AG04450 (cell line): ENCODE data around the gene MRPL48. TPM values are rescaled to one million over a fixed set of nuclear protein-coding genes. Genes with fewer than 3 reads are reported as not detected.

ENCODE experiments used
- CTCF ChIA-PET: fragments of 300-600, 350-600 bp; formaldehyde crosslinking; extraction: SDS; loops from one replicate; lab custom pipeline; 2022; ENCODE audit warnings: antibody characterized with exemption, inconsistent platforms; lab: Charles Lee
- POLR2A ChIA-PET: fragments of 350-600 bp; formaldehyde crosslinking; extraction: SDS; loops from one replicate; lab custom pipeline; 2021; ENCODE audit warnings: antibody characterized with exemption, inconsistent platforms; lab: Yijun Ruan, JAX
- DNase-seq: peaks from one replicate; pipeline ENCODE4 v3.0.0-alpha.2; 2011; ENCODE audit warnings: low read depth, low spot score
- H3K27ac ChIP-seq: one replicate; pipeline ENCODE4 v1.5.1; 2012; ENCODE audit warnings: low read depth, low read length, control low read depth
- H3K27me3 ChIP-seq: one replicate; pipeline ENCODE4 v1.6.0; 2012; ENCODE audit warnings: low read length; ENCODE audit not compliant: control insufficient read depth, insufficient read depth
- H3K4me3 ChIP-seq: 2 replicates; pipeline ENCODE4 v1.5.1; 2011; ENCODE audit warnings: mild to moderate bottlenecking, low read depth, low read length, control low read depth
- H3K9me3 ChIP-seq: 2 replicates; pipeline ENCODE4 v1.5.1; 2012; ENCODE audit warnings: low read length; ENCODE audit not compliant: control insufficient read depth, insufficient read depth
- polyA plus RNA-seq: library from polyadenylated mRNA; depleted of rRNA; stranded (reverse); fragments of >200 nt; gene quantifications from 2 replicates; pipeline ENCODE4 v1.2.3, GENCODE V29; 2011
- TF ChIP-seq, protein P1 (sequence below): IDR thresholded peaks from 2 replicates; pipeline ENCODE4 v1.5.1; 2011; ENCODE audit warnings: low read depth, low read length, control low read depth, inconsistent platforms

MRPL48 gene
- polyA plus RNA-seq, 1 experiment = 65.7 TPM

DNA sequence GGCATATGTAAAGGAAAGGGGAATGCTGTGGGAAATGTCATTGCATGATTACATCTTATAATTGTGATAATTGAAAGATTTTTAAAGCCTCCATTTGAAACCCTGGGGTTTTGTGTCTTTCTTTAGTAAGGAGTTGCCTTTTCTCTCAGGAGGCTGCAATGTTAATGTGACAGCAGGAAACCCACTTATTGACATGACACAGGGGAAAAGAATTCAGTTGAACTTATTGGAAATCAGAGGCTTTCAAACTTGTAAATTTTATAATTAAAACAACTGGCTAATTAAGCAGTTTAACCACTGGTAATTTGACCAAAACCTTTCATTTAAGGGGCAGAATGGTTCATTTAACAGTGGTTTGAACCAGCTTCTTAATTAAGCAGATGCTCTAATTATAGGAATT is 31.2 kb downstream of the MRPL48 start:
- Histone ChIP-seq H3K27me3 (no peaks in the 10 kb centered on the region), H3K27ac (no peak overlapping the region), H3K9me3 (no peaks in the 10 kb centered on the region), H3K4me3 (no peak overlapping the region)
- POLR2A ChIA-PET = no interaction called here
- no peak for DNase-seq
- TF ChIP-seq, protein P1, sequence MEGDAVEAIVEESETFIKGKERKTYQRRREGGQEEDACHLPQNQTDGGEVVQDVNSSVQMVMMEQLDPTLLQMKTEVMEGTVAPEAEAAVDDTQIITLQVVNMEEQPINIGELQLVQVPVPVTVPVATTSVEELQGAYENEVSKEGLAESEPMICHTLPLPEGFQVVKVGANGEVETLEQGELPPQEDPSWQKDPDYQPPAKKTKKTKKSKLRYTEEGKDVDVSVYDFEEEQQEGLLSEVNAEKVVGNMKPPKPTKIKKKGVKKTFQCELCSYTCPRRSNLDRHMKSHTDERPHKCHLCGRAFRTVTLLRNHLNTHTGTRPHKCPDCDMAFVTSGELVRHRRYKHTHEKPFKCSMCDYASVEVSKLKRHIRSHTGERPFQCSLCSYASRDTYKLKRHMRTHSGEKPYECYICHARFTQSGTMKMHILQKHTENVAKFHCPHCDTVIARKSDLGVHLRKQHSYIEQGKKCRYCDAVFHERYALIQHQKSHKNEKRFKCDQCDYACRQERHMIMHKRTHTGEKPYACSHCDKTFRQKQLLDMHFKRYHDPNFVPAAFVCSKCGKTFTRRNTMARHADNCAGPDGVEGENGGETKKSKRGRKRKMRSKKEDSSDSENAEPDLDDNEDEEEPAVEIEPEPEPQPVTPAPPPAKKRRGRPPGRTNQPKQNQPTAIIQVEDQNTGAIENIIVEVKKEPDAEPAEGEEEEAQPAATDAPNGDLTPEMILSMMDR = no peak
- CTCF ChIA-PET = no interaction called here

DNA sequence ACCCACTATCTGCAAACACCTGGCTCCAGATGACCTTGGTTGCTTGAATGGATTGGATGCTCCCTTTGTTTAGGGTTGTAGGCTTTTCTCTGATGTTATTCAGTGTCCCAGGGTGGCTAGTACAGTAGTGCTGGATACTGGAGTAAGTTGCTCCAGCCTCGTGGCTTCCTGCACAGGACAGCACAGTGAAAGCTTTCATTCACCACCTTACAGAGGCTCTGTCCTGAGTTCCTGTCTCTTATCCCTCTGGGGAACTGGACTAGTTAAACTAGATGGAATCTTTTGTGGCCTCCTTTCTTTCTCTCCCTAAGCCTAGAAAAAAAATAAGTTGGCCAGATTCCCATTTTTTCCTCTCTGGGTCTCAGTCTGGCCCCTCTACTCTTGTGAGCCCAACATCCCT is 42.6 kb downstream of the MRPL48 start:
- POLR2A ChIA-PET = no interaction called here
- CTCF ChIA-PET = no interaction called here
- TF ChIP-seq, protein P1 = no peak
- DNase-seq = no peak
- Histone ChIP-seq H3K4me3 (no peak overlapping the region), H3K9me3 (no peaks in the 10 kb centered on the region), H3K27ac (no peak overlapping the region), H3K27me3 (no peaks in the 10 kb centered on the region)

DNA sequence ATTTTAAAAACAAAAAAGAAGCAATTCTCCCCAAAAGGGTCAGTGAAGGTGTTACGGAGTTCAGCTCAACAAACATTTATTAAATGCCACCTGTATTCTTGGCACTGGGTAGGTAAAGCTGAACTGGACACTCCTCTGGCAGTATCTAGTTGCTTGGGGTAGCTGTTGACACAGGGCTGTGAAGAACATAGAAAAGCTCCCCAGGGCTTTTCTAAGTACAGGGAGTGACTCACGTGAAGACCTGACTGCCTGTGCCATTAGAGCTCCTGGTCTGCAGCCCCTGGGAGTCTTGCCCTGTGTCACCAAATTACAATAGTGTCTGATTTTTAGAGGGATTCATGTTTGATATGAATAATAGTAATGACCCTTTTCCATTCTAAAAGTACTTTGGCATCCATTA is 45.4 kb downstream of the MRPL48 start:
- ChIA-PET POLR2A (no interaction called here), CTCF (no interaction called here)
- H3K9me3 ChIP-seq = no peaks in the 10 kb centered on the region
- H3K4me3 ChIP-seq = no peak overlapping the region
- TF ChIP-seq, protein P1 = no peak
- no peaks in the 10 kb centered on the region for H3K27me3 ChIP-seq
- no peak for DNase-seq
- H3K27ac ChIP-seq = no peak overlapping the region

DNA sequence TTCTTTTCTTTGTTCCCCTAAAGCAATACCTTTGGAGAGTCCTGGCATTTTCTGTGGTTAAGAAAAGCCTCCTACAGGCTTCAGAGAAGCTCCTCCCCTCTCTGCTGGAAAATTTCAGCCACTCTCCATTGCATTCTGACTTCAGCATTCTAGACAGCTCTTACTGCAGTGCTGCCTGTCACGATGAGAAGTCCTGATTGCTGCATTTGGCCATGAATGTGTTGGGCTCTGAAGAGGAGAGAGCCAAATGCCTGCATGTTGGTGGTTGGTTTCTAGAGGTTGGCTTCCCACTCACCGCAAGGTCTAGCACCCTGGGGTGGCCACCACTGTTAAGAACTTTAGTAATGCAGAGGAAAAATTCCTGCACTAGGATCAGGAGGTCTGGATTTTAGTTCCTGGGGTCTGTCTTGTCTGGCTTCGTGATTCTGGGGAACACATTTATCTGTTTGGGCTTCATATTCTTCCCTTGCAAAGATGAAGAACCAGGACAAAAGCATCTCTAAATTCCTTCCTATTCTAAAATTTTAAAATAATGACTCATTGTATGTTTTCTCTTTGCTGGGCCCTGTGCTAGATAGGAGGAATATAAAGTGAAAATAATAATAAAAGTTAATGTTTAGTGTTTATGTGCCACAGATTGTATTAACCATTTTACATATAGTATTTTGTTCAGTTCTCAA is 50.9 kb downstream of the MRPL48 start:
- no peak for DNase-seq
- POLR2A ChIA-PET = interaction anchor here (0.7 to 0.9 kb wide), 2 partner anchors 28 to 50 kb away, joined by 4 to 11 read pairs; no protein-coding TSS in a partner anchor
- peak overlapping the region; percentile 21 for H3K27ac ChIP-seq
- CTCF ChIA-PET = no interaction called here
- no peak overlapping the region for H3K4me3 ChIP-seq
- no peaks in the 10 kb centered on the region for H3K9me3 ChIP-seq
- TF ChIP-seq, protein P1 = no peak
- no peaks in the 10 kb centered on the region for H3K27me3 ChIP-seq

DNA sequence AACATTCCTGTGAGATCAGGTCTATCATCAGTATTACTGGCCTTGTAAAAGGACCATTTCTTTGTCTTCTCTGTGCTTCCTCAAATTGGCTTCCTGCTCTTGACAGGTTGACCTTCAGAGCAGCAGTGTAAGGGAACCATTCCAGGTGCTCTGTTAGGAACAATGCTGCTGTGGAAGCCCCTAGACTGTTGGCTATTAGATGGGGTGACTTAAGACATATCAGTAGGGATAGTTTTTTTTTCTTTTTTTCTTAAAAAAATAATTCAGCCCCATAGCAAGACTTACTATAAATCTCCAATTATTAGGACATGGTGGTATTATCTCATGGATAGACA is 51.4 kb downstream of the MRPL48 start:
- CTCF ChIA-PET = no interaction called here
- POLR2A ChIA-PET = no interaction called here
- Histone ChIP-seq H3K27me3 (no peaks in the 10 kb centered on the region), H3K27ac (no peak overlapping the region), H3K9me3 (no peaks in the 10 kb centered on the region), H3K4me3 (no peak overlapping the region)
- TF ChIP-seq, protein P1 = no peak
- no peak for DNase-seq
